Epithelial cell of proximal tubule (primary cell): ENCODE results near the gene CFAP221. TPM values are rescaled to one million over a fixed set of nuclear protein-coding genes. Genes with fewer than 3 reads are reported as not detected.

Experiments
- DNase-seq: peaks from one replicate; pipeline ENCODE4 v3.0.0-alpha.2; 2011; ENCODE audit warnings: low read depth
- H3K4me3 ChIP-seq: 2 replicates; pipeline ENCODE4 v1.5.1; 2011; ENCODE audit warnings: low read depth, mild to moderate bottlenecking, low read length
- total RNA-seq: library from RNA; depleted of rRNA; stranded (reverse); fragments of >200 nt; gene quantifications from 2 replicates; pipeline ENCODE4 v1.2.3, GENCODE V29; 2015
- TF ChIP-seq, protein P1 (sequence below): conservative IDR thresholded peaks from 2 replicates; pipeline ENCODE4 v1.5.1; 2012; ENCODE audit warnings: low read depth, mild to moderate bottlenecking, low read length

The CFAP221 gene
- total RNA-seq, 1 donor from 2014 or later = not detected

DNA sequence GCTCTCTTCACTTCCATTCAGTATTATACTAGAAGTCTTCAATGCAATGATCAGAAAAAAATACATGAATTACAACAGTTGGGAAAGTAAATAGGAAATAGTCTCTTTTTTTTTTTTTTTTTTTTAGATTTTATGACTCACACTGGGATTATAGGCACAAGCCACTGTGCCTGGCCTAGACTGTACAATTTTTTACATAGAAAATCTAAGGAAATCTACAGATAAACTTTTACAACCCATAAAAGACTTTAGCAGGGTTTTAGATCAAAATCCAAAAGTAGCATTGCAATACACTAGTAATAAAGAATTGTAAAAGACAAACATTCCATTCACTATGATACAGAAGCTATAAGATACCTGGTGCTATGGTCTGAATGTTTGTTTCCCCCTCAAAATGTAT is 39.0 kb downstream of the CFAP221 start:
- TF ChIP-seq, protein P1, sequence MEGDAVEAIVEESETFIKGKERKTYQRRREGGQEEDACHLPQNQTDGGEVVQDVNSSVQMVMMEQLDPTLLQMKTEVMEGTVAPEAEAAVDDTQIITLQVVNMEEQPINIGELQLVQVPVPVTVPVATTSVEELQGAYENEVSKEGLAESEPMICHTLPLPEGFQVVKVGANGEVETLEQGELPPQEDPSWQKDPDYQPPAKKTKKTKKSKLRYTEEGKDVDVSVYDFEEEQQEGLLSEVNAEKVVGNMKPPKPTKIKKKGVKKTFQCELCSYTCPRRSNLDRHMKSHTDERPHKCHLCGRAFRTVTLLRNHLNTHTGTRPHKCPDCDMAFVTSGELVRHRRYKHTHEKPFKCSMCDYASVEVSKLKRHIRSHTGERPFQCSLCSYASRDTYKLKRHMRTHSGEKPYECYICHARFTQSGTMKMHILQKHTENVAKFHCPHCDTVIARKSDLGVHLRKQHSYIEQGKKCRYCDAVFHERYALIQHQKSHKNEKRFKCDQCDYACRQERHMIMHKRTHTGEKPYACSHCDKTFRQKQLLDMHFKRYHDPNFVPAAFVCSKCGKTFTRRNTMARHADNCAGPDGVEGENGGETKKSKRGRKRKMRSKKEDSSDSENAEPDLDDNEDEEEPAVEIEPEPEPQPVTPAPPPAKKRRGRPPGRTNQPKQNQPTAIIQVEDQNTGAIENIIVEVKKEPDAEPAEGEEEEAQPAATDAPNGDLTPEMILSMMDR = no peak
- no peak overlapping the region for H3K4me3 ChIP-seq
- no peak for DNase-seq

DNA sequence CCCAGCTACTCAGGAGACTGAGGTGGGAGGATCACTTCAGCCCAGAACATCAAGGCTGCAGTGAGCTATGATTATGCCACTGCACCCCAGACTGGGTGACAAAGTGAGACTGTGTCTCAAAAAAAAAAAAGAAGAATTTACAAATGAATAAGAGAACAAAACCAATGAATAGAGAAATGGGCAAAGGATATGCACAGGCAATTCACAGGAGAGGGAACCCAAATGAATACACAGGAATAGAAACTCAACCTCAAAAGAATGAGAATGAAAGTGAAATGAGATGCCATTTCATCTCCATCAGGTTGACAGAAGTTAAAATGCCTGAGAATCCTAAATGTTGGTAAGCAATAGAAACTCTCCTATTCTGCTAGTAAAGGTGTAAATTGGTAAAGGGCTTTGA is 40.2 kb downstream of the CFAP221 start:
- no peak for DNase-seq
- H3K4me3 ChIP-seq = no peak overlapping the region
- TF ChIP-seq, protein P1 = no peak

DNA sequence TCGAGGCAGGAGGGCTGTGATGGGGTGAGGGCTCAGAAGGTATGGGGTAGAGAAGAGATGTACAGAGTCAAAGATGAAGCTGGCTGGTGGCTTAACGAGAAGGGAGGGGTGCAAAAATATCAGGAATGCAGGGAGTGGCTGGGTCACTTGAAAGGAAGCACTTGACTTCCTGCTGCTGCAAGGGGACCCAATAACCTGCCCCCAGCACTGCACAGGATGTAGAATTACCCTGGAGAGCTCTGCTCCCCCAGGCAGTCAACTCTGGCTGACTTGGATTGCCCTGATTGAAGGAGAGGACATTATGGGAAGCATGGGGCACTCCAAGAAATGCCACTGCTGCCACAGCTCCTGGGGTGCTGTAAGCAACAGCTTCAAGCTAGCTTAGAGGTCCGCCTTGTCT is 41.8 kb downstream of the CFAP221 start:
- H3K4me3 ChIP-seq = no peak overlapping the region
- TF ChIP-seq, protein P1 = no peak
- DNase-seq = no peak

DNA sequence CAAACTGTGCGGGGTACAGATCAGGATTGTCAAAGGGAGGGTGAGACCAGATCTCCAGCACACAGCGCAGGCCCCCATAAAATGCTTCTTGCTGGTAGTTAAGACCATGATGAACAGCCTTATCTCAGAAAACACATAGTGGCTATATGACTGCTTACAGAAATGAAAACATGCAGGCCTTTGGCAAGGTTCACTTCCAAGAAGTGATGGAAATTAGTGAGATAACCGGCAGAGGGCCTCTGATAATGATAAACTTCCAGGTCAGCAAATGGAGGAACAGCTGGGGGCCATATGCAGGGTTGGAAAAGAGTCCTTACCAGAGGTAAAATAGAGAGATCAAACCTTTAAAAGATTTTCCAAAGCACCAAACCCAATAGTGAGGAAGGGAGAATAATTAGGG is 46.6 kb downstream of the CFAP221 start:
- H3K4me3 ChIP-seq = no peak overlapping the region
- DNase-seq = no peak
- TF ChIP-seq, protein P1 = no peak

DNA sequence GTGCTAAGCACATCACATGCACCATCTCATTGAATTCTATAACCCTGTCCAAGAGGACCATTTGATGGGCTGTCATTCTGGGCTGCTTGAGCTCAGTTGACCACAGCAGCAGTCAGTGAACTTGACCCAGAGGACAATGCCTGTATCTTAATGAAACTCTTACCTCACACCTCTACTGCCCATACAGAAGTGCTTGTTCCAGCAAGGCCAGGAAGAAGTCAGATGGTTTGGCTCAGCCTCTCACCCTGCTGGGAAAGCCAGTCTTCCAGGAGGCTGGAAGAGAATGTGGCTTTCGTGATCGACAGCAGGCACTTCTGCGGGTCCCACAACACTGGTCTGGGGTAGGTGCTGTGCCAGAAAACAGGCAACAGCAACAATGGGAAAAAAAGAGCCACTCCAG is 47.3 kb downstream of the CFAP221 start:
- TF ChIP-seq, protein P1 = no peak
- no peak for DNase-seq
- H3K4me3 ChIP-seq = no peak overlapping the region

DNA sequence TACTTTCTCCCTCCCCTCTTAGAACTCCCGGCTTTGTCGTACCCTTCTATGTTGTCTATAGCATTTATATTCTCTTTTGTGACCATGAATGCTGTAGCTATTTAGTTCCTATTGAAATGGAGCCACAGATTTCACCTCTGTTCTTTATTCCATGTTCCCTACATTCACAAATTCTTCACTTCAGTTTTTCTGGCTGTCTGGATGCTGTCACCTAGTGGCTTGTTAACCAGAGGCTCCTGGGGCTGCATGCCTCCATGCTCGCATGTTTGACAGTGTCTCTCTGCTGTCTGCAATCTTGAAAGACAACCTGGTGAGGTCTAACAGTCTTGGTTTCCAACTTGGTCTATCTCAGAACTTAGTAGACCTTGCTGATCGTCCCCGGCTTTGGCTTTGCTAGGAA is 48.2 kb downstream of the CFAP221 start:
- TF ChIP-seq, protein P1 = peak; percentile 24
- H3K4me3 ChIP-seq = no peak overlapping the region
- no peak for DNase-seq

DNA sequence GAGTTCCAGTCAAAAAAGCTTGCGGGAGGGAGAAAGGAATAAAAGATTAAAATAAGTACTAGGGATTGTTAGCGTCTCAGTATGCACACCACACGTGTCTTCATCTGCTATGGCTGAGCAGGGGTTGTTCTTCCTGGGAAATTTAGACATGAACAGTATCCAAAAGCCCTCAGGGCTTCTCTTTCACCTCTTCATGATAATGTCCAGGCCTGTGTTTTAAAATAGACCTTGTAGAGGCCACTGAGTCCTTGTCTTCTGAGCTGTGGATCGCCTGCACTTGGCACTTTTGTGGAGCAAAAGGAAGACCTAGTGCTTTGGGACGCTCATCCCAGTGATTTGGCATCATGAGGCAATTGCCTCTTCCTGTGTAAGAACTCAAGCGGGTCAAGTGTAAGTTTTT is 52.4 kb downstream of the CFAP221 start:
- TF ChIP-seq, protein P1 = no peak
- H3K4me3 ChIP-seq = no peak overlapping the region
- DNase-seq = no peak
